Neural progenitor cell (in vitro differentiated cells): Measurements from ENCODE around the gene USP32.

Experiments used
- EZH2 ChIP-seq: fragments of 200-600 bp; sonication (generic); IDR thresholded peaks from 2 replicates; pipeline ENCODE4 v1.6.1; 2017; ENCODE audit warnings: antibody characterized with exemption, mild to moderate bottlenecking, moderate library complexity
- EZH2phosphoT487 ChIP-seq: fragments of 200-600 bp; sonication (generic); IDR thresholded peaks from 2 replicates; pipeline ENCODE4 v1.6.1; 2017; ENCODE audit warnings: antibody characterized with exemption
- TF ChIP-seq, protein P1 (sequence below): fragments of 200-600 bp; sonication (generic); IDR thresholded peaks from 2 replicates; pipeline ENCODE4 v1.5.1; 2017; ENCODE audit warnings: antibody characterized with exemption, mild to moderate bottlenecking

DNA sequence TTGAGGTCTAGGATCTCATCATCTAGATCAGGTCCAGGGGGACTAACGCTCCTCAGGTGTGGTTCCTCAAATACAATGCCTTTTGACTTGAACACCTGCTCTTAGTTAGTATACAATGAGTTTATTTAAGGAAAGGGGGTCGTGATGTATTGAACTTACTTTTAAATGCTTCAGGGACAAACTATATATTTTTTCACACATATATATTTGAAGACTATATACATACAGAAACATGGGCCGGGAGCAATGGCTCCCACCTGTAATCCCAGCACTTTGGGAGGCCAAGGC, 11.5 kb upstream of the USP32 start:
- TF ChIP-seq, protein P1, sequence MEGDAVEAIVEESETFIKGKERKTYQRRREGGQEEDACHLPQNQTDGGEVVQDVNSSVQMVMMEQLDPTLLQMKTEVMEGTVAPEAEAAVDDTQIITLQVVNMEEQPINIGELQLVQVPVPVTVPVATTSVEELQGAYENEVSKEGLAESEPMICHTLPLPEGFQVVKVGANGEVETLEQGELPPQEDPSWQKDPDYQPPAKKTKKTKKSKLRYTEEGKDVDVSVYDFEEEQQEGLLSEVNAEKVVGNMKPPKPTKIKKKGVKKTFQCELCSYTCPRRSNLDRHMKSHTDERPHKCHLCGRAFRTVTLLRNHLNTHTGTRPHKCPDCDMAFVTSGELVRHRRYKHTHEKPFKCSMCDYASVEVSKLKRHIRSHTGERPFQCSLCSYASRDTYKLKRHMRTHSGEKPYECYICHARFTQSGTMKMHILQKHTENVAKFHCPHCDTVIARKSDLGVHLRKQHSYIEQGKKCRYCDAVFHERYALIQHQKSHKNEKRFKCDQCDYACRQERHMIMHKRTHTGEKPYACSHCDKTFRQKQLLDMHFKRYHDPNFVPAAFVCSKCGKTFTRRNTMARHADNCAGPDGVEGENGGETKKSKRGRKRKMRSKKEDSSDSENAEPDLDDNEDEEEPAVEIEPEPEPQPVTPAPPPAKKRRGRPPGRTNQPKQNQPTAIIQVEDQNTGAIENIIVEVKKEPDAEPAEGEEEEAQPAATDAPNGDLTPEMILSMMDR, result no peak
- TF ChIP-seq EZH2 (no peak), EZH2phosphoT487 (no peak)
